IPS-NIHi11 (cell line): ENCODE data around the gene NRF1.

Experiments used
- DNase-seq: peaks from one replicate; pipeline ENCODE4 v3.0.0; 2012; ENCODE audit warnings: mixed read lengths, low spot score

NRF1 gene

DNA sequence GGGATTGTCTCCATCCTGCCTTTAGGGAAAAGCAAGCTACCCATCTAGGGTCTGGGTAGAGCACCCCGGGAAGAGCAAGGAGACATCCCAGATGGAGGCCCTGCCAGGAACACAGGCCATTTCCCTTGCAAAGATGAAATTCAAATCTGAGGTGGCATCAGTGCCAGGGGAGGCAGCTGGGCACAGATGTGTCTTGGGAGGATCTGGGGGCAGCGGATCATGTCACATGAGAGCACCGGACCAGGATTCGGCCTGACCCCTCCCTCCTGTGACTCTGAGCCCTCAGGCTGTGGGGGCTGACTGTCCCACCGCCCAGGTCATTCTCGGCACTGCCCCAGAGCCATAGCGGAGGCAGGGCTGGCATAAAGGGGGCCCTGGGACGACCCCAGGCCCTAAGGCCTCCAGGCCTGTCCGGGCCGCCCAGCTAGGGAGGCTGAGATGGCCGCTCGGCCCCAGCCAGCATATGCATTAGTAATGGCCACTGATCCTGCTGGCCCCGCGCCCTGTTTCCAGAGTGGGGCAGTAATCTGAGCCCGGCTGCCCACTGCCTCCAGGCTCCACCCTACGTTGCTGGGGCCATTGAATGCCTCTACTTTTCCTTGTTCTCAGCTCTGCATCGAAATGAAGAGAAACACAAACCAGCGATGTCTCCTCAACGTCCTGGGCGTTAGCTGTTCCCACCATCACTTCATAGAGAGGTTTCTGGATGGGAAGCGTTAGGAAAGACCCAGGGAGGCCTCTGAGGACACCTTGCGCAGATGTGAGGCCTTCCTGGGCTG is 192.8 kb downstream of the NRF1 start:
- no peak for DNase-seq

DNA sequence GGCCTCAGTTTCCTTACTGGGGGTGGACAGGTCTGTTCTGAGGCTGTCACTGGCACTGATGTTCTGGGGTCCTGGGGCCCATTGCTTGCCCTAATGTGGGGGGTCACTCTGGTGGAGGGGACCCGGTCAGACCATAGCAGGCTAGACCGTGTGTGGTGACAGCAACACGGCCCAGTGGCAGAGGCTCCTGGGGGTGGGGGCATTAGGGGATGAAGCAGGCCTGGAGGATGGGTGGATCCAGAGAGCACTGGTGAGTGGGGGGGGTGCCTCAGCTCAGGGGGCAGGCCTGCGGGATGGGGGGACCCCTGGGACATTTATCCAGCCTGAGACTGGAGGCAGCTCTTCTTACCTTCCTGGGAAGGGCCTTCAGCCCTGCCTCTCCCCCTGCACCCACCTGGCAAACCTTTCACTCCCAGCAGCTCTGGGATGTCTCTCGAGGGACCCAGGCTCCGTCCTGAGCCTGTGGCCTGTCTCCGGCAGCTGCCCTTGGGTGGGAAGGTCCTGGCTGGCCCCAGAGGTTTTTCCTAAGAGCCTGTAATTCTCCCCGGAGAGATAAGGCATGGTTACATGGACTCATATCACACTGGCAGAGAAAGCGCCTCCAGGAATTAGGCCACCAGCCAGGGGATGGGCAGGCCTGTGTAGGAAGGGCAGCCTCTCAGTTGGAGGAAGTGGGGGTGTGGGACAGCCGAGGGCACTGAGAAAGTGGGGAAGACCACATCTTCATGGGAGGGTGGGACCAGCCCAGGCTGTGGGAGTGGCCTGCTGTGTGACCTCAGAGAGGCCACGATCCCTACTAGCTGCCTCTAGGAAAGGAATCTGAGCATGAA is 193.6 kb downstream of the NRF1 start:
- DNase-seq: no peak
